Central memory CD8-positive, alpha-beta T cell (primary cell): Measurements from ENCODE around the gene CTTNBP2NL.
"Not testable (repeated sequence)": the region's sequence is repeated elsewhere in the genome, so short reads cannot be mapped to it uniquely, and the experiment has no call there.

Experiments
- ATAC-seq: fragments of 150-1000 bp; cut with Tn5 transposase; replicated peaks from 2 replicates; pipeline ENCODE4 v1.10.0; 2022; ENCODE audit warnings: mild to moderate bottlenecking, moderate FRiP score, moderate number of reproducible peaks; ENCODE audit not compliant: poor library complexity, severe bottlenecking; ENCODE audit errors: extremely low read depth
- DNase-seq, 2 donors: peaks; one replicate each; pipeline ENCODE4 v3.0.0; 2021; ENCODE audit warnings: low spot score in 2 of 2
- H3K27ac Mint-ChIP-seq: one replicate; pipeline ENCODE4 v1.8.0; 2022; ENCODE audit warnings: low read depth, mild to moderate bottlenecking, moderate library complexity, mixed read lengths
- H3K27me3 Mint-ChIP-seq: one replicate; pipeline ENCODE4 v1.8.0; 2022; ENCODE audit warnings: mixed read lengths
- H3K36me3 Mint-ChIP-seq: one replicate; pipeline ENCODE4 v1.8.0; 2022; ENCODE audit warnings: mild to moderate bottlenecking, moderate library complexity, mixed read lengths; ENCODE audit not compliant: insufficient read depth
- H3K4me1 Mint-ChIP-seq: one replicate; pipeline ENCODE4 v1.8.0; 2022; ENCODE audit warnings: mixed read lengths
- H3K4me3 Mint-ChIP-seq: one replicate; pipeline ENCODE4 v1.8.0; 2022; ENCODE audit warnings: mild to moderate bottlenecking, moderate library complexity, mixed read lengths
- H3K9me3 Mint-ChIP-seq: one replicate; pipeline ENCODE4 v1.8.0; 2022; ENCODE audit warnings: mixed read lengths

CTTNBP2NL gene

DNA sequence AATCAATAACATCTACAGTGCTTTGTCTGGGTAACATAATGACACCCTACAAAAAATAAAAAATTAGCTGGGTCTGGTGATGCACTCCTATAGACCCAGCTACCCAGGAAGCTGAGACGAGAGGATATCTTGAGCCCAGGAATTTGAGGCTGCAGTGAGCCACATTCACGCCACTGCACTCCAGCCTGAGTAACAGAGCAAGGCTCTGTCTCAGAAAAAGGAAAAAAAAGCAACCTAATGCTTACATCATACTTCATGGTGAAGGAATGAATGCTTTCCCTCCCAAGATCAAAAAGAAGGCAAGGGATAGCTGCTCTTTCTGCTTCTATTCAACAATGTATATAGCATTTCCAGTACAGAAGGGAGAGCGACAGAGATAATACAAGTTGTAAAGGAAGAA is 24.2 kb upstream of the CTTNBP2NL start:
- no peak overlapping the region for H3K27ac Mint-ChIP-seq
- no peaks in the 10 kb centered on the region for H3K4me1 Mint-ChIP-seq
- no peaks in the 10 kb centered on the region for H3K9me3 Mint-ChIP-seq
- ATAC-seq, result no peak
- DNase-seq, result no peak
- H3K27me3 Mint-ChIP-seq, result peaks cover 68% of the 10 kb centered on the region
- H3K36me3 Mint-ChIP-seq, result no peaks in the 10 kb centered on the region
- no peak overlapping the region for H3K4me3 Mint-ChIP-seq

DNA sequence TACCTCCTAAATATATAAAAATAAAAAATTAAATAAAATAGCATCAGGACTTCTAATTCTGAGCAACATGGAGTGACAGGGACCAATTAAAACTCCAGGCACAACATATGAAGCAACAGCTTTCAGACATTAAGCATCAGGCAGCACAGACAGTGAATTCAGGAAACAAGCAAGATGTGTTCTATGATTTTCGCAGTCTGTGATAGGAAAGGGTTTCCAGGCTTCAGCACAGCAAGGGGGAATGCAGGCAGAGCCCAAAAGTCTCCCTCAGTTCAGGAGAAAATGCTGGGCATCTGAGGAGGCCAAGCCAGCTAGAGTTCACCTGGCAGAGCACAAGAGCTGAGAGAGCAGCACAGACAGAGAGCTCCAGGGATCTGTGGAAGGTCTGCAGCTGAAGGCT is 22.2 kb upstream of the CTTNBP2NL start:
- H3K9me3 Mint-ChIP-seq, result no peaks in the 10 kb centered on the region
- DNase-seq (no peak), ATAC-seq (no peak)
- peaks cover 64% of the 10 kb centered on the region for H3K27me3 Mint-ChIP-seq
- H3K4me1 Mint-ChIP-seq, result no peaks in the 10 kb centered on the region
- H3K4me3 Mint-ChIP-seq, result no peak overlapping the region
- no peak overlapping the region for H3K27ac Mint-ChIP-seq
- no peaks in the 10 kb centered on the region for H3K36me3 Mint-ChIP-seq

DNA sequence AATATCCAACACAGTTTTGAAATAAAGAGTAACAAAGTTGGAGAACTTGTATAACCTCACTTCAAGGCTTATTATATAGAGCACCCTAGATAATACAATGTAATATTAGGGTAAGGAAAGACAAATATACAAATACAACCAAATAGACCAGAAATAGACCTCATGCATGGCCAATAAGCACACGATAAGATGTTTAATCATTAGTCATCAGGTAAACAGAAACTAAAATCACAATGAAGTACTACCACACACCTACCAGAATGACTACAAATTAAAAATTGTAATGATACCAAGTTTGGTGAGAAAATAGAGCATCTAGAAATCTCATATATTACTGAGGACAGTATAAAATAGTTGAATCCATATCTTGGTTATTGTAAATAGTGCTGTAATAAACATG is 20.3 kb upstream of the CTTNBP2NL start:
- Mint-ChIP-seq H3K4me1 (no peaks in the 10 kb centered on the region), H3K27me3 (peaks cover 60% of the 10 kb centered on the region), H3K27ac (no peak overlapping the region), H3K36me3 (peaks cover 2% of the 10 kb centered on the region), H3K9me3 (no peaks in the 10 kb centered on the region), H3K4me3 (no peak overlapping the region)
- ATAC-seq (no peak), DNase-seq (no peak)

DNA sequence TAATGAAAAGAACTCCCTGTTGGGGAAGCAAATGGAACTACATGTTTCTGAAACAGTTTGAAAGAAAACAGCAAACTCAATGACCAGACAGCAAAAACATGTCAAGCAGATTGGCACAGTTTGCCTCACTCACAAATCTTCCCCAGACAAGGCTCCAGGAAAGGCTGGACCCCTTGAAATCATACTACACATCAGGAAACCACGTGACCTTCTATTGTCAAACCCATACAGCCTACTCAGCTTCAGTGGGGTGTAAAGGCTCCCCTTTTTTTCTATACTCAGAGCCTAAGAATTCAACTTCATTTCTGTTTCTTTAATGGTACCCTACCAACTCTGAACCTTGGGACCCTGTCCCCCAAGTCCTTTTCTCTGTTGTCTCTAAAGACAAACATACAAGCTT is 15.7 kb upstream of the CTTNBP2NL start:
- Mint-ChIP-seq H3K27ac (no peak overlapping the region), H3K4me1 (no peaks in the 10 kb centered on the region), H3K27me3 (peaks cover 67% of the 10 kb centered on the region), H3K4me3 (no peak overlapping the region), H3K36me3 (peaks cover 2% of the 10 kb centered on the region), H3K9me3 (no peaks in the 10 kb centered on the region)
- no peak for ATAC-seq
- no peak for DNase-seq

DNA sequence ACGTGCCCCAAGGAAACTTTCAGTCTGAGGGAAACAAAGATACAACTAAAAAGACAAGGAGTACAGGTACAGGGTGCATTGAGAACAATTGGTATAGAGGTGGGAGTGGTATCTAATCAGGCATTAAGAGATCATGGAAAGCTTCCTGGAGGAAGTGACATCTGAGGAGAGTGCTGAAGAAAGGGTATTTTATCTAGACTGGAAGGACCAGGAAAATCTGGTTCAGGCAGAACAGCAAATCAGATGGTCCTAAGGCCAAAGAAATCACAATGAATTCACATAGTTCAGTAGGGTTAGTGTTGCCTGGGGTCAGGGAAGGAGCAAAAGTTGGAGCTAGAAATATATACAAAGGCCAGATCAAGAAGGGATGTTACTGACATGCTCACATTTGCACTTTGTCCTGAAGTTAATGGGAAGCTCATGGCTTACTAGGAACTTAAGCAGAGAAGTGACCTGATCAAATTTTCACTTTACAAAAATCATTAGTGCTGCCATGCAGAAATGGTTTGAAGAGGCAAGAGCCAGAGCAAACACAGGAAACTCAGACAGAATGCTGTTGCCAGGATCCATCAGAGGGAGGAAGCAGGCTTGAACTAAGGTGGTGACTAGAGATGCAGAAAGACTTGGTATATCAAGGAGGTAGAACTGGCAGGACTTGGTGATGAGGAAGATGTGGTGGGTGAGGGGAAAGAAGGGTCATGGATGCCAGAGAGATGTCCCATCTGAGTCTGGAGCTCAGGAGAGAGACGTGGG is 14.5 kb upstream of the CTTNBP2NL start:
- no peak overlapping the region for H3K4me3 Mint-ChIP-seq
- no peak overlapping the region for H3K27ac Mint-ChIP-seq
- no peak for ATAC-seq
- peaks cover 2% of the 10 kb centered on the region for H3K36me3 Mint-ChIP-seq
- H3K9me3 Mint-ChIP-seq, result no peaks in the 10 kb centered on the region
- peaks cover 69% of the 10 kb centered on the region for H3K27me3 Mint-ChIP-seq
- no peak for DNase-seq
- no peaks in the 10 kb centered on the region for H3K4me1 Mint-ChIP-seq

DNA sequence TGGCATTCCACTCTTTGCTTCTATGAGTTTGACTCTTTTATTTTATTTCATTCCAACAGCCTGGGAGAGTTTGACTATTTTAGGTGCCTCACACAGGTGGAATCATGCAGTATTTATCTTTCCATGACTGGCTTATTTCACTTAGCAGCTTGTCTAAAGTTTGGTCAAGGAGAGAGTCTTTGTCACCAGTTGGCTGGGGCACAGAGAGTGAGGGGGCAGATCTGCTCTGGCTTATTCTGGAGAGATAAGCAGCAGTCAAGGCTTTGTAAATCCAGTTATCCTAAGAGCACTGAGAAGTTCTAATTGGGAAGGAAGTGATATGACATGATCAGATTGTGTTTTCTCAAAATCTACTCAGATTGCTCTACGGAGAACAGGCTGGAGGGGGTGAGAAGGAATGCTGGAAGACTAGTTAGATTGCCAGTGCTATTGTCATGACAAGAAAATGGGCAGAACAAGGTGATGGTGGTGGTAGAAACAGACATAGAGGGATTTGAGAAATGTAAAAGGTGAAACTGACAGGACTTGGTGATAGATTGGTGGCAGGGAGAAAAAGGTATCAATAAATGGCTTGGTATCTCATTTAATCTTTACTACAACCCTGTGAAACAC is 12.1 kb upstream of the CTTNBP2NL start:
- no peak overlapping the region for H3K4me3 Mint-ChIP-seq
- peaks cover 2% of the 10 kb centered on the region for H3K36me3 Mint-ChIP-seq
- peaks cover 78% of the 10 kb centered on the region for H3K27me3 Mint-ChIP-seq
- no peaks in the 10 kb centered on the region for H3K9me3 Mint-ChIP-seq
- ATAC-seq, result no peak
- no peak for DNase-seq
- no peak overlapping the region for H3K27ac Mint-ChIP-seq
- no peaks in the 10 kb centered on the region for H3K4me1 Mint-ChIP-seq

DNA sequence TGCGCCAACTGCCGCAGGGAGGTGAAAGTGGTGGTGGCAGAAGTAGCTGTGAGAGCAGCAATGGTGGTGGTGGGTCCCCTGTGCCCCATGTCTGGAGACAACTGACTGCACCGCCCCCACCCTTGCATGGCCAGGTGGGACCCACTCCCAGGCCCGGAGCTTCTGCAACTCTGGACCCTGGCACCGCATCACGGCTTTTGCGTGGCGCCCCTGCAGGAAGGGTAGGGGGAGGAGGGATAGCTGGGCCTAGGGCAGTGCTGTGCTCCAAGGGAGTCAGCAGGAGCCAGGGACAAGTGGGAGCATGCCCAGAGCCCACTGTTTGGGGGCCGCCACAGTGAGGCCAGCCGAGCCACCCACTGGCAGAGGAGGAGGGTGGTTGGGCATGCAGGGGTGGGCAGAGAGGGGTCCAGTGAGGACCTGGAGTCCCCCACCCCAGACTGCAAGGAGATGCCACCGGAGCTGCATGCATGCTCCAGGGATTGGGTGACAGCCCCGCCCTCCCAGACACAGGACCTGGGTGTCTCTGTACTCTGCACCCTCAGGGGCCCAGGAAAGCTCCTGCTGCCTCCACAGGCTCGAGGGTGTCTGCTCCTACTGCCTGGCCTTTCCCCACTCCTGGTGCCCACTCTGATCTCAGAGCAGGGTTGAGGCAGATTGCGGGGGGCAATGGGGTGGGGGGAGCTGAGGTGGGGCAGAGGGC is 9.8 kb upstream of the CTTNBP2NL start:
- Mint-ChIP-seq H3K4me3 (no peak overlapping the region), H3K4me1 (peaks cover 7% of the 10 kb centered on the region), H3K27ac (no peak overlapping the region), H3K27me3 (peaks cover 76% of the 10 kb centered on the region), H3K9me3 (no peaks in the 10 kb centered on the region), H3K36me3 (no peaks in the 10 kb centered on the region)
- no peak for DNase-seq
- ATAC-seq, result no peak

DNA sequence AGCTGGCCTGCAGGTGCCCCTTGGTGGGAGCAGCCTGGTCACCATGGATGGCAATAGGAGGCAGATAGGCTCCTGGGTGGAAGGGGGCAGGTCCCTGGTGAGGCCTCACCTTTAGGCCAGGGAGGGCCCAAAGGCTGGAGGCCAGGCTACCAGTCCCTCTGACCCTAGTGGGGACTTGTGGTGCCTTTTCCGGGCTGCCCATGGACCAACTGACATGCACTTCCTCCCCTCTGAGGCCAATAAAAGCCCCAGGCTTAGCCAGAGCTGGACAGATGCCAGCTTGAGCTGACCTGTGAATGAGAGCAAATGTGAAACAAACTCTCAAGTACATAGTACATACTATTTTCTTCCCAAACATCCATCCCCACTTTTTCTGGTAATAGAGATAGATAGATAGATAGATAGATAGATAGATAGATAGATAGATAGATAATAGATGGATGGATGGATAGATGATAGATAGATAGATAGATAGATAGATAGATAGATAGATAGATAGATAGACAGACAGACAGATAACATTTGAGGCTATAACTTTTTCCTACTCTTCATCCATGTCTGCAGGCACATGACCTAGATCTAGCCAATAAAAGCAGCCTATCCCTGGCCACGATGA is 9.2 kb upstream of the CTTNBP2NL start:
- H3K36me3 Mint-ChIP-seq, result no peaks in the 10 kb centered on the region

DNA sequence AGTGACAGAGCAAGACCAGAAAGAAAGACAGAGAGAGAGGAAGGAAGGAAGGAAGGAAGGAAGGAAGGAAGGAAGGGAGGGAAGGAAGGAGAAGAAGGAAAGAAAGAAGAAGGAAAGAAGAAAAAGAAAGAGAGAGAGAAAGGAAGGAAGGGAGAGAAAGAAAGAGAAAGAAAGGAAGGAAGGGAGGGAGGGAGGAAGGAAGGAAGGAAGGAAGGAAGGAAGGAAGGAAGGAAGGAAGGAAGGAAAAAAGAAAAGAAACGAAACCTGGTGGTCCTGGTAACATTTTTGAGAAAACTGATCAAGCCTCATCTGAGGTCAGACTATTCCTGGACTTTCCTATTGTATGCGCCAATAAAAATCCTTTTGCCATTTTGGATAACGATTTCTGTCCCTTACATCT is 8.2 kb upstream of the CTTNBP2NL start:
- Mint-ChIP-seq H3K36me3 (no peaks in the 10 kb centered on the region), H3K27me3 (peaks cover 74% of the 10 kb centered on the region), H3K4me3 (no peak overlapping the region), H3K4me1 (peaks cover 7% of the 10 kb centered on the region), H3K27ac (no peak overlapping the region), H3K9me3 (no peaks in the 10 kb centered on the region)
- no peak for ATAC-seq
- DNase-seq, result no peak

More for the DNA sequence above, 9.2 kb upstream of the CTTNBP2NL start:
- no peak overlapping the region for H3K27ac Mint-ChIP-seq
- peaks cover 72% of the 10 kb centered on the region for H3K27me3 Mint-ChIP-seq
- DNase-seq (no peak), ATAC-seq (no peak)
- no peaks in the 10 kb centered on the region for H3K9me3 Mint-ChIP-seq
- H3K4me1 Mint-ChIP-seq, result peaks cover 7% of the 10 kb centered on the region
- no peak overlapping the region for H3K4me3 Mint-ChIP-seq

DNA sequence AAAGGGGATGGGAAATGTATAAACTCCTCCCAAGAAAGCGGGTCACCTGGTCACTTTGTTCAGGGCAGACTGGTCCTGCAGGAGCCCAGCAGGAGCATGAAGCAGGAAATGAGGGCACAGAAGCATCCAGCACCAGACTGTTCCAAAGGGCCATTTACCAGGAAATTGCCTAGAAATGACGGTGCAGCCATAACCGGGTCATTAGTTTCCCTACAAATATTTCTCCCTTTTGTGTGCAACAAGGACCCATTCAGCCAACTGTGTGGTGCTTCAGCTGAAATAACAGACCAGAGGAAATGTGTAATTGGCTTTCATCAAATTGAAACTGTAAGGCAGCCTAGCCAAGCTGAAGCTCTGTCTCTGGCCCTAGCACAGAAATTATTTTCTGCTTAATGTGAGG is 7.6 kb upstream of the CTTNBP2NL start:
- no peak overlapping the region for H3K4me3 Mint-ChIP-seq
- no peaks in the 10 kb centered on the region for H3K9me3 Mint-ChIP-seq
- H3K27me3 Mint-ChIP-seq, result peaks cover 74% of the 10 kb centered on the region
- DNase-seq (no peak), ATAC-seq (no peak)
- H3K4me1 Mint-ChIP-seq, result peaks cover 7% of the 10 kb centered on the region
- H3K27ac Mint-ChIP-seq, result no peak overlapping the region
- no peaks in the 10 kb centered on the region for H3K36me3 Mint-ChIP-seq

DNA sequence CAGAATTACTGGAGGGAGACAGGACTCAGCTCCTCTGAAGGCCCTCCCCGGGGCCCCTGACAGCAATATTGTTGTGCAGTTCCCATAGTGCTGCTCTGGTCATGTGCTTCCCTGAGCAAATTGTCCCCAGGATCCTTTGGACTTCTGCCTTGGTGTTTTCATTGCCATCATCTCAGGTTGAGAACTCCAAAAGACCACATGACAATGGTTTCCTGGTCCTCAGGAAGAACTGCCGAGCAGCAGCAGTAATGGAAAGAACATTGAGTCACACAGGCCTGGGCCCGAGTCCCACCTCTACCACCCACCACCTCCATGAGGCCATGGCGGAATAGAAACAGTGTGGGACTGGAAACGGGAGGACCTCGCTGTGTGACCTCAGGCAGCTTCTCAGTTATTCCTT is 6.3 kb upstream of the CTTNBP2NL start:
- DNase-seq (no peak), ATAC-seq (no peak)
- peaks cover 7% of the 10 kb centered on the region for H3K4me1 Mint-ChIP-seq
- H3K4me3 Mint-ChIP-seq, result no peak overlapping the region
- H3K27me3 Mint-ChIP-seq, result peaks cover 70% of the 10 kb centered on the region
- no peak overlapping the region for H3K27ac Mint-ChIP-seq
- no peaks in the 10 kb centered on the region for H3K9me3 Mint-ChIP-seq
- H3K36me3 Mint-ChIP-seq, result no peaks in the 10 kb centered on the region

DNA sequence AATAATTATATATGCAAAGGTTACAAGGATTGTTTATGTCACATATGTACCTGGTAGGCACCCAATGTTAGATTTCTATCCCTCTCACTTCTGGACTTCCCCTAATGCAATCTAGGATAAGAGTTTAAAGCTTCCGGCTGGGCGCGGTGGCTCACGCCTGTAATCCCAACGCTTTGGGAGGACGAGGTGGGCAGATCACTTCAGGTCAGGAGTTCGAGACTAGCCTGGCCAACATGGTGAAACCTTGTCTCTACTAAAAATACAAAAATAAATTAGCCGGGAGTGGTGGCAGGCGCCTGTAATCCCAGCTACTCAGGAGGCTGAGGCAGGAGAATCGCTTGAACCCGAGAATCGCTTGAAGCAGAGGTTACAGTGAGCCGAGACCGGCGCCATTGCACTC is 5.7 kb upstream of the CTTNBP2NL start:
- not testable (repeated sequence) for H3K36me3 Mint-ChIP-seq, ATAC-seq, H3K4me3 Mint-ChIP-seq, H3K27ac Mint-ChIP-seq, H3K9me3 Mint-ChIP-seq, DNase-seq
- peaks cover 10% of the 10 kb centered on the region for H3K4me1 Mint-ChIP-seq
- H3K27me3 Mint-ChIP-seq, result peaks cover 63% of the 10 kb centered on the region
